HepG2 (cell line): ENCODE results near the gene TTC31. TPM values are rescaled to one million over a fixed set of nuclear protein-coding genes. Genes with fewer than 3 reads are reported as not detected.

Experiments
- ATF3 ChIP-seq: sonication (generic); formaldehyde crosslinking; IDR thresholded peaks from 2 replicates; pipeline ENCODE4 v1.4.0; 2020; ENCODE audit warnings: missing genetic modification reagents
- DNMT3B ChIP-seq: conservative IDR thresholded peaks from 2 replicates; pipeline ENCODE4 v1.6.1; 2016; ENCODE audit warnings: missing biosample characterization, control low read depth
- EHMT2 ChIP-seq: fragments of 200-600 bp; sonication (generic); IDR thresholded peaks from 2 replicates; pipeline ENCODE4 v1.7.0; 2017; ENCODE audit warnings: antibody characterized with exemption, low read depth, low read length, borderline replicate concordance
- FOXC1 ChIP-seq: sonication (generic); formaldehyde crosslinking; IDR thresholded peaks from 2 replicates; pipeline ENCODE4 v1.8.0; 2022; ENCODE audit warnings: mild to moderate bottlenecking, missing genetic modification reagents, borderline replicate concordance
- FOXP4 ChIP-seq: sonication (generic); formaldehyde crosslinking; IDR thresholded peaks from 2 replicates; pipeline ENCODE4 v1.4.0; 2020; ENCODE audit warnings: missing genetic modification reagents
- HNRNPK ChIP-seq: fragments of 200-400 bp; formaldehyde crosslinking; IDR thresholded peaks from 2 replicates; pipeline ENCODE4 v1.6.1; 2018; ENCODE audit warnings: low read length, low read depth, moderate library complexity, mild to moderate bottlenecking; ENCODE audit not compliant: poor library complexity, severe bottlenecking
- NR3C1 ChIP-seq: sonication (generic); formaldehyde crosslinking; IDR thresholded peaks from 2 replicates; pipeline ENCODE4 v1.4.0; 2020; ENCODE audit warnings: missing genetic modification reagents
- PHF5A ChIP-seq: IDR thresholded peaks from one replicate; pipeline ENCODE4 v1.6.1; 2018; ENCODE audit warnings: low read depth, missing genetic modification reagents; ENCODE audit not compliant: unreplicated experiment
- PRDM15 ChIP-seq: sonication (generic); formaldehyde crosslinking; IDR thresholded peaks from 2 replicates; pipeline ENCODE4 v1.4.0; 2020; ENCODE audit warnings: missing genetic modification reagents
- RFXAP ChIP-seq: sonication (generic); formaldehyde crosslinking; IDR thresholded peaks from 2 replicates; pipeline ENCODE4 v1.4.0; 2020; ENCODE audit warnings: missing genetic modification reagents, borderline replicate concordance
- SALL2 ChIP-seq: sonication (generic); formaldehyde crosslinking; IDR thresholded peaks from 2 replicates; pipeline ENCODE4 v1.8.1; 2023; ENCODE audit warnings: mild to moderate bottlenecking, missing genetic modification reagents, inconsistent platforms
- SNAPC5 ChIP-seq: sonication (generic); formaldehyde crosslinking; IDR thresholded peaks from 2 replicates; pipeline ENCODE4 v1.8.1; 2023; ENCODE audit warnings: mild to moderate bottlenecking, missing genetic modification reagents, borderline replicate concordance
- SUZ12 ChIP-seq: fragments of 150-350 bp; IDR thresholded peaks from 2 replicates; pipeline ENCODE4 v1.6.1; 2014; ENCODE audit warnings: low read depth, low read length
- THAP11 ChIP-seq: IDR thresholded peaks from 2 replicates; pipeline ENCODE4 v1.6.1; 2016; ENCODE audit warnings: missing biosample characterization, missing genetic modification reagents
- ZBTB43 ChIP-seq: sonication (generic); formaldehyde crosslinking; conservative IDR thresholded peaks from 2 replicates; pipeline ENCODE4 v1.4.0; 2020; ENCODE audit warnings: missing genetic modification reagents
- ZFP37 ChIP-seq: sonication (generic); formaldehyde crosslinking; IDR thresholded peaks from 2 replicates; pipeline ENCODE4 v1.4.0; 2020; ENCODE audit warnings: missing genetic modification reagents, borderline replicate concordance
- ZFX ChIP-seq: sonication (generic); formaldehyde crosslinking; IDR thresholded peaks from 2 replicates; pipeline ENCODE4 v1.4.0; 2020; ENCODE audit warnings: mild to moderate bottlenecking, low read depth, missing genetic modification reagents, moderate library complexity
- ZNF264 ChIP-seq: sonication (generic); formaldehyde crosslinking; IDR thresholded peaks from 2 replicates; pipeline ENCODE4 v1.4.0; 2020; ENCODE audit warnings: missing genetic modification reagents
- ZNF331 ChIP-seq: sonication (generic); formaldehyde crosslinking; IDR thresholded peaks from 2 replicates; pipeline ENCODE4 v1.4.0; 2020; ENCODE audit warnings: missing genetic modification reagents
- ZNF761 ChIP-seq: sonication (generic); formaldehyde crosslinking; conservative IDR thresholded peaks from 2 replicates; pipeline ENCODE4 v1.4.0; 2020; ENCODE audit warnings: mild to moderate bottlenecking, missing genetic modification reagents
- ZNF780A ChIP-seq: sonication (generic); formaldehyde crosslinking; IDR thresholded peaks from 2 replicates; pipeline ENCODE4 v1.8.0; 2022; ENCODE audit warnings: mild to moderate bottlenecking, missing genetic modification reagents, moderate library complexity
- ZNF841 ChIP-seq: sonication (generic); formaldehyde crosslinking; IDR thresholded peaks from 2 replicates; pipeline ENCODE4 v1.8.1; 2023; ENCODE audit warnings: missing genetic modification reagents, borderline replicate concordance
- polyA plus RNA-seq, 8 experiments: library from polyadenylated mRNA; depleted of rRNA in 3 of 8; stranded (reverse) in 7 of 8; unstranded in 1 of 8; fragments of >200 nt; fragmentation: Illumina TruSeq in 4 of 8; extraction: Trizol in 4 of 8; gene quantifications; 2 replicates each; pipeline versions ENCODE4 v1.2.1 to v1.2.3, GENCODE V29; 2011 to 2016; ENCODE audit warnings: low read depth in 4 of 8, missing spikeins in 1 of 8, mixed read lengths in 1 of 8; ENCODE audit not compliant: insufficient read depth in 1 of 8
- total RNA-seq, 5 experiments: library from RNA; depleted of rRNA; stranded (reverse); fragments of >200 nt; fragmentation: Illumina TruSeq; extraction: Trizol; gene quantifications; 2 replicates each; pipeline ENCODE4 v1.2.3, GENCODE V29; 2016; ENCODE audit warnings: low read depth in 1 of 5

The TTC31 gene
- total and polyA plus RNA-seq, 2 of the 13 experiments (the other 11 are each of a cell fraction or from before 2014, with no cell fraction given): 28.3 to 39.5 TPM

- TF ChIP-seq ZFP37 (CRISPR knock-in tag): no peak; the same call in 1 of the 2 replicates
- TF ChIP-seq FOXC1: peak; percentile 91
- no peak; the same call in none of the 2 replicates for TF ChIP-seq ZNF780A (CRISPR knock-in tag)
- no peak for TF ChIP-seq SALL2
- TF ChIP-seq NR3C1: no peak
- TF ChIP-seq ZFX (CRISPR knock-in tag): peak; percentile 75; the same call in 1 of the 2 replicates
- no peak for TF ChIP-seq ZNF841 (CRISPR knock-in tag)
- peak; percentile 43 for TF ChIP-seq ATF3 (CRISPR knock-in tag)
- TF ChIP-seq EHMT2: no peak
- TF ChIP-seq PHF5A (CRISPR knock-in tag): peak; percentile 71
- TF ChIP-seq ZBTB43 (CRISPR knock-in tag): peak; percentile 67; the same call in 1 of the 2 replicates
- no peak; the same call in 1 of the 2 replicates for TF ChIP-seq SNAPC5
- TF ChIP-seq ZNF331: peak; percentile 20
- TF ChIP-seq ZNF264 (CRISPR knock-in tag): no peak; the same call in 1 of the 2 replicates
- TF ChIP-seq FOXP4 (CRISPR knock-in tag): peak; percentile 70
- peak; percentile 77; the same call in 1 of the 2 replicates for TF ChIP-seq RFXAP (CRISPR knock-in tag)
- 0 out of 2 replicates have a peak, but pooled peaks have one; percentile 1 for TF ChIP-seq SUZ12
- peak; percentile 98 for TF ChIP-seq THAP11 (CRISPR knock-in tag)
- peak; percentile 88; the same call in 1 of the 2 replicates for TF ChIP-seq ZNF761 (CRISPR knock-in tag)
- TF ChIP-seq PRDM15 (CRISPR knock-in tag): no peak
- no peak for TF ChIP-seq DNMT3B (CRISPR knock-in tag)
- TF ChIP-seq HNRNPK: no peak
These were observed at the start of gene TTC31, which contains the start of gene CCDC142 (continued) for GRCh38 chr2:74482801-74483674.
